GM12891 (cell line): Measurements from ENCODE around the gene POLR3A.

ENCODE experiments used
- POLR2A ChIP-seq: IDR thresholded peaks from 2 replicates; pipeline ENCODE4 v1.6.1; 2011; ENCODE audit warnings: low read depth, low read length, control low read depth
- SPI1 ChIP-seq: IDR thresholded peaks from 2 replicates; pipeline ENCODE4 v1.6.1; 2011; ENCODE audit warnings: low read depth, low read length, control low read depth

DNA sequence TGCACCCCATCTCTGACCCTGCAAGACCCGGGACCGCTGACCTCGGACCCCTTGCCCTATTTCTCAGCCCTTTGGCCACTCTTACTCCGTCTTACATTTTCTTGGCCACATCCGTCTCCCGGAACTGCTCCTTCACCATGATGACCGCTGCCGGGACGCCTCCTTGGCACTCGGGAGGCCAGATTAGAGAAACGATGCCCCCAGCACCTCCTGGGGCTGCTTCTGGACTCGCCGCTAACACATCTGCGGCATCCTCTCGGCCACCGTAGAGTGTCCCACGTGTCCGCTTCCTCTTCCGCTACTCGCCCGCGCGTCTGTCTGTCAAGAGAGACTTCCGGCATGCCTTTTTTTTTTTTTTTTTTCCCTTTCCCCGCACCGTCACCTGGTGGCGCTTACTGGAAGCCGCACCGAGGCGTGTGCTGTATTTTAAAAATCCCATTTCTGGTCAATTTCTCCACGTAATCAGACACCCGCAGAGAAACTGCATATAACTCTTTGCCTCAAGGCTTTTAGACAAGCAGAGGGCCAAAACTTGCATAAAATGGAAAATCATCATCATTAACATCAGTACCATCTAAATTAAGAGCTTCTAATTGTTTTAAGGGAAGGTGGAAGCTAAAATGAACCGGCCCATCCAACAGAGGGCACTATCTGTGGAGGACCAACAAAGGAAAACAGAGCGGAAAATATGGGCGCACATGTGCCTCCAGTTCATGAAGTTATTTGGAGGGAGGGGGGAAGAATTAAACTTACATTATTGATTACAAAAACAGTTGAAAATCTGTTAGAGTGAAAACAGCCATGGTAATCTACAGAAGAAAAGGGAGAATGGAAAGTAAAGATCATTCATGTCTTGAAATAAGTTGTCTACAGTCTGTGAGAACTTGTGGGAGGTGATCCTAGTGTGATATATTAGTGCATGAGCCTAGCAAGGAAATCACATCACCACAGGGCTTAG, at the start of gene POLR3A:
- TF ChIP-seq POLR2A (peak; percentile 82), SPI1 (no peak)
